GM10248 (cell line): Measurements from ENCODE around the gene IL1RL2.

Experiments used
- CTCF ChIA-PET: fragments of 300-600 bp; sonication (Branson Sonifier 250); formaldehyde crosslinking; extraction: SDS; loops from one replicate; lab custom pipeline; 2021; ENCODE audit warnings: antibody characterized with exemption; lab: Yijun Ruan, JAX
- POLR2A ChIA-PET: fragments of 350-650 bp; sonication (Branson Sonifier 250); formaldehyde crosslinking; extraction: SDS; loops from one replicate; lab custom pipeline; 2020; ENCODE audit warnings: antibody characterized with exemption; lab: Yijun Ruan, JAX
- DNase-seq: peaks from one replicate; pipeline ENCODE4 v3.0.0; 2012; ENCODE audit errors: extremely low spot score
- CTCF ChIP-seq: IDR thresholded peaks from 2 replicates; pipeline ENCODE4 v1.5.1; 2012; ENCODE audit warnings: mild to moderate bottlenecking, low read depth; ENCODE audit errors: extremely low read depth, missing control alignments, control extremely low read depth

The IL1RL2 gene

GRCh38 chr2:102233132-102233884 is 46.5 kb downstream of the IL1RL2 start:
- TF ChIP-seq CTCF = no peak
- CTCF ChIA-PET = interaction anchor here (1.3 to 10.6 kb wide), 6 partner anchors 11 to 227 kb away, joined by 3 to 133 read pairs (median 4); partner anchors contain the start of gene IL18R1
- POLR2A ChIA-PET = no interaction called here
- DNase-seq = no peak

DNA sequence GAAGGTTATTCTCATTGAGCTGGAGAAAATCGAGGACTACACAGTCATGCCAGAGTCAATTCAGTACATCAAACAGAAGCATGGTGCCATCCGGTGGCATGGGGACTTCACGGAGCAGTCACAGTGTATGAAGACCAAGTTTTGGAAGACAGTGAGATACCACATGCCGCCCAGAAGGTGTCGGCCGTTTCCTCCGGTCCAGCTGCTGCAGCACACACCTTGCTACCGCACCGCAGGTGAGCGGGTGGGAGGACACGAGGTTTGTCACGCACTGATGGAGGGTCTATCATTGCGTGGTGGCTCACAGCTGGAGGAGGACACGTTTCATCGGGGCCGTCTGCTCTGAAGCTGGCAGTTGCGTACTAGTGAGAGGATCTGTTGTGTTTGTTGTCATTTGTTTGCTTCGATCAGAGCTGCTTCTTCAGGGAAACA is 48.2 kb downstream of the IL1RL2 start:
- POLR2A ChIA-PET = no interaction called here
- CTCF ChIA-PET = interaction anchor here (1.5 to 10.6 kb wide), 6 partner anchors 9 to 230 kb away, joined by 4 to 133 read pairs (median 4); no protein-coding TSS in a partner anchor
- no peak for TF ChIP-seq CTCF
- DNase-seq = no peak

DNA sequence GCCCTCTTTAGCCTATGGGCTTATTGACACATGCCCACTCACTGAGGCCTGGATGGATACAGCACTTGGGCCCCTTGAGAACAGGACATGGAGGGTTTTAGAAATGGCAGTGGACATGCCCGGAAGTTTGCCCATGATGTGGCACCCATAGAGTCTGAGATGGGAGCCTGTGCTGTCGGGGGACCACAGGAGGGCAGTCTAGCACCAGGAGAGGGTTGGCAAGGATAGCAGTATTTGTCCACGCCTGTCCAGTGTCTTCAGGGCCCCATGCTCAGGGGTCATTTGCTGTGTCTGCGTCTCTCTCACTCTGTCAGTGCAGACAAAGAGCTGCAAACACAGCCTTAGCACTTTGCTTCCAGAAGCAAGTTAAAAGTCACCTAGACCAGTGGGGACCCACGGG is 48.7 kb downstream of the IL1RL2 start:
- TF ChIP-seq CTCF = peak; percentile 19
- ChIA-PET POLR2A (no interaction called here), CTCF (interaction anchor here (1.1 to 10.6 kb wide), 8 partner anchors 9 to 230 kb away, joined by 3 to 133 read pairs (median 4); partner anchors contain the start of gene IL18R1)
- no peak for DNase-seq

DNA sequence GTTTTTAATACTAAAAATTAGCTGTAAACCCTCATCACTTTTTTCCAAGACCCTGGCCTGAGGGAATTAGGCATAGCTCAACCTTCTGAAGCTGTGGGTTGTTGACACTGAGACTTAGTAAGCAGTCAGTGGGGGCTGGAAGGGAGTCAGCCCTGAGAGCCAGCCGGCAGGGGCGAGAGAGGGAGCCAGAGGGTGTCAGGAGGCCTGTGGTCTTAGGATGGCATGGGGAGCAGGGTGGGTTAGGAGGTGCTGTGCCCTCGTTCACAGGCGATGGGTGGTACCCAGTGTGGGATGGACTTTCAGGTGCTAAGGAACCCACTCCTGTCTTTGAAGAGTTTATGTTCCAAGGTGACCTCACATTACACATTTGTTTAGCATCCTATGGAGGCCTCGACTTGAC is 49.3 kb downstream of the IL1RL2 start:
- no peak for TF ChIP-seq CTCF
- DNase-seq = no peak
- ChIA-PET POLR2A (no interaction called here), CTCF (interaction anchor here (0.7 to 10.6 kb wide), 7 partner anchors 16 to 216 kb away, joined by 3 to 133 read pairs (median 4); partner anchors contain the start of gene IL18R1)

DNA sequence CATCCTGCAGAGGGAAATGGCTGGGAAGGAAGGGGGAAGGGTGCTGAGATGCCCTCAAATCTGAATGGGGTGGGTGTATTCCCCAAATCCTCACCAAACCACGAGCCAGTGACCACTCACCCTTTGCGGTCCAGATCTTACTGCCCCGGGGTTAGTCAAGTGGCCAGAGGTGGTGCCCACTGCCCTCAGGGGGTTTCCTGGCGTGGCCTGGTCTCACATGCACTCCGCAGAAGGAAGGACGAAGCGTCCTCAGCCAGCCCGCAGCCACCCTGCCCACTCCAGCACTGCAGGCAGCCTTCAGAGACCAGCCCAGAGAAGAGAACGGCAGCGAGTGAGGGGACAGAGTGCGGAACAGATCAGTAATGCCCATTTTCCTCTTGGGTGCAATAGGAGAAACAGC is 50.4 kb downstream of the IL1RL2 start:
- POLR2A ChIA-PET = no interaction called here
- DNase-seq = no peak
- CTCF ChIA-PET = interaction anchor here (1.1 to 10.6 kb wide), 3 partner anchors 15 to 231 kb away, joined by 4 to 133 read pairs (median 82); no protein-coding TSS in a partner anchor
- no peak for TF ChIP-seq CTCF

DNA sequence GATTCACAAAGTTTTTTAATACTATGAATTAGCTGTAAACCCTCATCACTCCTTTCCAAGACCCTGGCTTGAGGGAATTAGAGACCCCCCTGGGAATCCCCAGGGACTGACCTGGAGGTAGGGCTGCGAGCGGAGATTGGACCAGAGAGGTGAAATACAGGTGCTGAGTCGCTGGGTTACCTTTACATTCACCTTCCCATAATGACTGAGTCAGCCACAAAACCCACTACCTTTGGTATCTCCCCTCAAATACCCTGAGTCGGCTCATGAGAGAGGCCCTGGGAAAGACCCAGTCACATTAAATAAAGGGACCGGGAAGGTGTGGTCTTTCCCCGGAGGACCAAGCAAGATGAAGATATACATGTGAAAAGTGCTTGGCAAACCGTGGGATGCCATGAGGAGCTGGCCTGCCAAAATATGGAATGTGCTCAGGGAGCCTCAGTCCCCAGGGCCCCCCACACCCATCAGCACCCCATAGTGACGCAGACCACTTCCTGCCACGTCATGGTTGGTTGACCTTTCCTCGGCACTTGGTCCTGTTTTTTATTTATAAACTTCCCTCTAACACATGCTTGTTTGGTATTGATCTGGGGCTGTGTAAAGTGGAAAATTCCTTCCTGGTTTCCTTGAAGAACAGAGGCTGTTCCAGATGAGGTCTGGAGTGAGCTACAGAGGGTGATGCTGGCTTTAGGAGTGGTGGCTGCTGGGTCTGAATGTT is 51.4 kb downstream of the IL1RL2 start:
- no peak for TF ChIP-seq CTCF
- ChIA-PET POLR2A (no interaction called here), CTCF (interaction anchor here (1.3 to 10.6 kb wide), 8 partner anchors 14 to 354 kb away, joined by 3 to 133 read pairs (median 43); partner anchors contain the start of gene IL1R1)
- DNase-seq = no peak
